Coronary artery (tissue), 2 donors: ENCODE results near the gene PHF13.

ENCODE experiments used
- DNase-seq: peaks from one replicate; pipeline ENCODE4 v3.0.0-alpha.2; 2017; ENCODE audit warnings: low spot score
- H3K27ac ChIP-seq, 2 donors: fragments of 200-600 bp; sonication (generic); one replicate each; pipeline ENCODE4 v1.5.1; 2016 to 2019
- H3K4me3 ChIP-seq: fragments of 200-600 bp; sonication (generic); 2 replicates; pipeline ENCODE4 v1.5.1; 2016; ENCODE audit warnings: mild to moderate bottlenecking, moderate library complexity
- TF ChIP-seq, protein P1 (sequence below): fragments of 200-600 bp; sonication (generic); IDR thresholded peaks from one replicate; pipeline ENCODE4 v1.5.1; 2019; ENCODE audit warnings: antibody characterized with exemption

Gene PHF13

GRCh38 chr1:6587261-6588005 lies 26.1 kb upstream of the PHF13 start:
- Histone ChIP-seq H3K27ac (peak overlapping the region; percentile 35 to 54), H3K4me3 (no peak overlapping the region)
- DNase-seq = no peak
- TF ChIP-seq, protein P1, sequence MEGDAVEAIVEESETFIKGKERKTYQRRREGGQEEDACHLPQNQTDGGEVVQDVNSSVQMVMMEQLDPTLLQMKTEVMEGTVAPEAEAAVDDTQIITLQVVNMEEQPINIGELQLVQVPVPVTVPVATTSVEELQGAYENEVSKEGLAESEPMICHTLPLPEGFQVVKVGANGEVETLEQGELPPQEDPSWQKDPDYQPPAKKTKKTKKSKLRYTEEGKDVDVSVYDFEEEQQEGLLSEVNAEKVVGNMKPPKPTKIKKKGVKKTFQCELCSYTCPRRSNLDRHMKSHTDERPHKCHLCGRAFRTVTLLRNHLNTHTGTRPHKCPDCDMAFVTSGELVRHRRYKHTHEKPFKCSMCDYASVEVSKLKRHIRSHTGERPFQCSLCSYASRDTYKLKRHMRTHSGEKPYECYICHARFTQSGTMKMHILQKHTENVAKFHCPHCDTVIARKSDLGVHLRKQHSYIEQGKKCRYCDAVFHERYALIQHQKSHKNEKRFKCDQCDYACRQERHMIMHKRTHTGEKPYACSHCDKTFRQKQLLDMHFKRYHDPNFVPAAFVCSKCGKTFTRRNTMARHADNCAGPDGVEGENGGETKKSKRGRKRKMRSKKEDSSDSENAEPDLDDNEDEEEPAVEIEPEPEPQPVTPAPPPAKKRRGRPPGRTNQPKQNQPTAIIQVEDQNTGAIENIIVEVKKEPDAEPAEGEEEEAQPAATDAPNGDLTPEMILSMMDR = no peak

- no peak for DNase-seq
- TF ChIP-seq, protein P1 = no peak
- H3K4me3 ChIP-seq = no peak overlapping the region
- peak overlapping the region in 1 of 2 donors; percentile 37 for H3K27ac ChIP-seq
These were observed 25.2 kb upstream of the PHF13 start for GRCh38 chr1:6588128-6588892.

DNA sequence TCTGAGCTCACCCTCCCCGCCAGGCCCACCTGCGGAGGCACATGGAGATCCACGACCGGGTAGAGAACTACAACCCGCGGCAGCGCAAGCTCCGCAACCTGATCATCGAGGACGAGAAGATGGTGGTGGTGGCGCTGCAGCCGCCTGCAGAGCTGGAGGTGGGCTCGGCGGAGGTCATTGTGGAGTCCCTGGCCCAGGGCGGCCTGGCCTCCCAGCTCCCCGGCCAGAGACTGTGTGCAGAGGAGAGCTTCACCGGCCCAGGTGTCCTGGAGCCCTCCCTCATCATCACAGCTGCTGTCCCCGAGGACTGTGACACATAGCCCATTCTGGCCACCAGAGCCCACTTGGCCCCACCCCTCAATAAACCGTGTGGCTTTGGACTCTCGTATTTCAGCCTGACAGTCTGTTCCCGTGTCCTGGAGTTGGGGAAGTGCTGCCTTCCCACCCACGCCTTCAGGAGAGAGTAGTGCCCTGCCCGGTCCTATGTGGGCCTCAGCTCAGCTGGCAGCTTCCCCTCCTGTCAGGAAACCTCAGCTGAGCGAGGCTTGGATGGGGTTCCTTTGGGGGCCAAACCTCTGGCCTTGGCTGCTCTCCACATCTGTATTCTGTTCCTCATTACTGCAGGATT lies 24.5 kb upstream of the PHF13 start:
- peak overlapping the region; percentile 3 to 37 for H3K27ac ChIP-seq
- no peak for DNase-seq
- TF ChIP-seq, protein P1 = no peak
- no peak overlapping the region for H3K4me3 ChIP-seq

- no peak for DNase-seq
- Histone ChIP-seq H3K4me3 (no peak overlapping the region), H3K27ac (peak overlapping the region; percentile 72 to 77)
- TF ChIP-seq, protein P1 = no peak
These were observed 23.5 kb upstream of the PHF13 start for GRCh38 chr1:6590046-6590445.

DNA sequence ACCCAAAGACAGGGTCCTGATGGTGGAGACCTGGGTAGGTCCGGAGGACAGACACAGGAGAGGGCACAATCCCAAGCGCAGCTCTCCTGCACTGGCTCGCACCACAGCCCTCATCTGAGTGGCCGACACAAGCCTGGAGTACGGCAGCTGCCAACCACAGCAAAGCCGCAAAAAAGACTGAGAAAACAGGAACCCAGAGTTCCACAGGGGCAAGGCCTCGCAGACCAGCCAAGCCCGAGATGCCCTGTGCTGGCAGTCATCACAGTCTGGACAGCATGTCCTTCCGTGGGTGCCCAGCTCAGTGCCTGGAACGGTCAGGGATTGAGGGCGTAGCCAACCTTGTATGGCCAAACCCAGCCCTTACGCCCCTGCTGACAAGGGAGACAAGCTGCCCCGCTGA lies 22.3 kb upstream of the PHF13 start:
- Histone ChIP-seq H3K27ac (peak overlapping the region; percentile 76 to 77), H3K4me3 (no peak overlapping the region)
- no peak for DNase-seq
- TF ChIP-seq, protein P1 = no peak

GRCh38 chr1:6591644-6592043 lies 21.9 kb upstream of the PHF13 start:
- DNase-seq = no peak
- H3K4me3 ChIP-seq = no peak overlapping the region
- TF ChIP-seq, protein P1 = no peak
- peak overlapping the region; percentile 76 to 77 for H3K27ac ChIP-seq
